Measurements from ENCODE around the gene ATG10. TPM values are rescaled to one million over a fixed set of nuclear protein-coding genes. Genes with fewer than 3 reads are reported as not detected.

The ATG10 gene
- total RNA-seq, 1 donor from 2014 or later, result 14.8 TPM

DNA sequence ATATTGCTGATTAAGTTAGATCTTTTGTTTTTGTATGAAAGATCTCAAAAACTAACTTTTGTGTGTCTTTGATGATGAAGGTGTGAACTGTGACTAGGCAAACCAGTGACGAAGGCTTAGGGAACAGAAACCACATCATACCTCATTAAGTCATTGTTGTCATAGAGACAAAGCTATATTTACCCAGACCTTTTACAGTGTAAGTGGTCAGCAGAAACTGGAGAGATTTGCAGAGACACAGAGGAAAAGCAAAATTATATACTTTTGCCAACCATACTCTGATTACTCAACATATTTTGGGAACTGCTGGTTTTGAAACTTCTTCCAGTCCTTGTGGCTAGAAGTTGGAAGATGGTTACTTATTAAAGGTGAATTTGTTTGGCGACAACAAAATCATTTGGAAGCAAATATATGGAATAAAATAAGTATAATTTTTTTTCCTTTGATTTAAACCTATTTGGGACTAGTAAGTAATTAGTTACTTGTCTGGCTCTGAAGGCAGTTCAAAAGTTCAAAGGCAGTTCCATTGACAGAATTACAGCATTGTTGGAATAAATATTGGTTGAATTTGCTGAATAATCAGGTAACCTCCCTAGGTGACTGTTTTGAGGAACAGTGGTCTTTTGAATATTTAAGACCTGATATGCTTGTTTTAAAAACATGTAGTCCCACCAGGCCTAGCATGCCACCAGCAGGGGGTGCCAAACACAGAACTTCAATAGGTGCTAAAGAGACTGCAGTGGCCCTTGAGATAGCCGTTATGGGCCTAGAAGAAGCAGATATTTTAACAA, 202.5 kb downstream of the ATG10 start:
- H3K27me3 Mint-ChIP-seq (ENCODE audit: low read depth), result no peaks in the 10 kb centered on the region
- no peaks in the 10 kb centered on the region for H3K9me3 Mint-ChIP-seq
- H3K4me1 Mint-ChIP-seq, result peaks cover 8% of the 10 kb centered on the region
- TF ChIP-seq CTCF (IDR thresholded peaks at IDR 0.05; ENCODE audit: unreplicated experiment), result peak; percentile 65
- peaks cover 4% of the 10 kb centered on the region for H3K36me3 Mint-ChIP-seq
- peak in 1 of 2 experiments; percentile 41 for DNase-seq (ENCODE audit: low spot score in 2 of 2, unreplicated experiment in 2 of 2)
- no peak overlapping the region for H3K4me3 Mint-ChIP-seq
- H3K27ac Mint-ChIP-seq, result no peak overlapping the region

DNA sequence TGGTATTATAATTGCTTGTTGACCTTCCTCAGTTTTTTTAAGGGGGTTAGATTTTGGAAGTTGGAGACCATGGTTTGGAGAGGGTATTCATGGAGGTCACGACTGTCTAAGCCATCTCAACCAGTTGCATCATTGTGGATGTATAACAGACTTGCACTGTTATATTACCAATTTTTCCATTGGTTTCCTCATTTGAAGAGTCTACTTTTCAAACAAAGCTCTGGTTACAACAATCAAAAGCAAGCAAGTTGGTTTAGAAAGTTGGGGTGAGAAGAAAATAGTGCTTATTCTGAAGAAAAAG, 203.0 kb downstream of the ATG10 start:
- DNase-seq (ENCODE audit: low spot score in 2 of 2, unreplicated experiment in 2 of 2), result no peak
- Mint-ChIP-seq H3K36me3 (peaks cover 5% of the 10 kb centered on the region), H3K4me3 (no peak overlapping the region), H3K9me3 (no peaks in the 10 kb centered on the region), H3K27ac (no peak overlapping the region), H3K27me3 (ENCODE audit: low read depth) (no peaks in the 10 kb centered on the region), H3K4me1 (peaks cover 8% of the 10 kb centered on the region)
- TF ChIP-seq CTCF (IDR thresholded peaks at IDR 0.05; ENCODE audit: unreplicated experiment), result peak; percentile 10

DNA sequence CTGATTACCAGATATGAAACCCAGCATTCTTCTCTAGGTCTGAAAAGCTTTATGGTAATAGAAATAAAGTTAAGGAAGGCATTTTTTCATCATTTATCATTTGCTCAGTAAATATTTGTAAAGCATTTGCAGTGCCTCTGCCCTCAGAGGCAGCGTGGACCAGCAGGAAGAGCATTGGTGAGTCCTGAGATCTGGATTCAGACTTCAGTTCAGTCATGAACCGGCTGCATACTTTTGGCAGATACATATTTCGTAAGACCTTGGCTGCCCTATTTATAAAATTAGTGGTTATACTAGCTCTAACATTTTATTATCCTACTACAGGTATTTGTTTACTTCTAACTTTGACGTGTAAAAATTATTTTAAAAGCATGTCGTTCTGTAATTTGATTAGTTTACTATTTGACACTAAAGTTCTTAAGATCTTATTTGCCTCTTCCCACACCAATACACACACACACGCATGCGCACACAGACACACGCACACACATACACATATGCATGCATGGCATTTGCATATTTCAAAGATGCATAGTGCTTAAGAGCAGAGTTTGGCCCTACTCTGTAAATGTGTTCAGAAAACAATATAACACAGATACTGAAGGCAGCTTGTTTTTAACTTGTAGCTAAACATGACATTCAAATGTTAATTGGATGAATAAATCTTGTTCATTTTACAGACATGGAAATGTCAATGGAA, 204.4 kb downstream of the ATG10 start:
- Mint-ChIP-seq H3K36me3 (peaks cover 9% of the 10 kb centered on the region), H3K4me1 (peaks cover 8% of the 10 kb centered on the region), H3K4me3 (no peak overlapping the region), H3K27me3 (ENCODE audit: low read depth) (no peaks in the 10 kb centered on the region), H3K27ac (no peak overlapping the region), H3K9me3 (no peaks in the 10 kb centered on the region)
- DNase-seq (ENCODE audit: low spot score in 2 of 2, unreplicated experiment in 2 of 2), result no peak
- no peak for TF ChIP-seq CTCF (IDR thresholded peaks at IDR 0.05; ENCODE audit: unreplicated experiment)

GRCh38 chr5:82178378-82178777, 206.6 kb downstream of the ATG10 start:
- Mint-ChIP-seq H3K36me3 (peaks cover 19% of the 10 kb centered on the region), H3K27ac (no peak overlapping the region), H3K27me3 (ENCODE audit: low read depth) (no peaks in the 10 kb centered on the region), H3K4me3 (no peak overlapping the region), H3K4me1 (peaks cover 8% of the 10 kb centered on the region), H3K9me3 (peaks cover 6% of the 10 kb centered on the region)
- DNase-seq (ENCODE audit: low spot score in 2 of 2, unreplicated experiment in 2 of 2), result no peak
- TF ChIP-seq CTCF (IDR thresholded peaks at IDR 0.05; ENCODE audit: unreplicated experiment), result no peak

GRCh38 chr5:82182662-82183061, 210.8 kb downstream of the ATG10 start:
- H3K4me1 Mint-ChIP-seq, result peaks cover 7% of the 10 kb centered on the region
- H3K4me3 Mint-ChIP-seq, result no peak overlapping the region
- DNase-seq (ENCODE audit: low spot score in 2 of 2, unreplicated experiment in 2 of 2), result no peak
- peaks cover 20% of the 10 kb centered on the region for H3K36me3 Mint-ChIP-seq
- no peaks in the 10 kb centered on the region for H3K27me3 Mint-ChIP-seq (ENCODE audit: low read depth)
- no peak overlapping the region for H3K27ac Mint-ChIP-seq
- peaks cover 6% of the 10 kb centered on the region for H3K9me3 Mint-ChIP-seq
- TF ChIP-seq CTCF (IDR thresholded peaks at IDR 0.05; ENCODE audit: unreplicated experiment), result no peak

Measured in mesothelial cell of epicardium (in vitro differentiated cells).